ENCODE measurements around the gene C3orf33. TPM values are rescaled to one million over a fixed set of nuclear protein-coding genes. Genes with fewer than 3 reads are reported as not detected.

C3orf33 gene
- total RNA-seq, 1 experiment from 2014 or later: 4.7 TPM

DNA sequence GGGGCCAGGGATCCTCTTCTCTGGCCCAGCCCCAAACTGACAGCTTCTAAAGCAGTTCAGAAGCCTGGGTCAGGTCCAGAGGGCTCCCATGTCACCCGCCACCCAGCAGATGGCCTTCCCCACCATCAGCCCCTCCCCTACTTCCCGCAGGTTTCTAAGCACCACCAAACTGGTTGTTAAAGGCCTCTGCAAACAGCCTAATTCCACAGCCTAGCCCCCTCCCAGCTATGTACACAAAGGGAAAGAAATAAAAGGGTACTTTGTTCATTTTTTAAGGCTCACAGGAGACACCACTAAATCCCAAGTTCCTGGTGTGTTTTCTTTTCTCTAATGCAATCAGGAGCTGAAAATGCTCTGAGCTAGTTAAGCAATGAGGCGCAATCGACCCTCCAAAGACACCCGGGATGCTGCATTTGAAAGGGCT is 91.8 kb downstream of the C3orf33 start:
- H2AFZ ChIP-seq (ENCODE audit: low read depth, low read length, poor library complexity, severe bottlenecking): no peak overlapping the region
- RAD21 ChIA-PET (ENCODE audit: low non-redundant PET in 1 of 2, low total read pairs in 2 of 2, uncharacterized antibody in 2 of 2, unreplicated experiment in 2 of 2): no interaction called here
- H3K9me2 ChIP-seq (ENCODE audit: insufficient read depth): no peaks in the 10 kb centered on the region
- intact Hi-C loops (cut with micrococcal nuclease): no loop called here
- H3K36me3 ChIP-seq (ENCODE audit: control insufficient read depth in 1 of 2, insufficient read depth in 2 of 2, low read length in 2 of 2): no peaks in the 10 kb centered on the region
- TF ChIP-seq, protein P1, sequence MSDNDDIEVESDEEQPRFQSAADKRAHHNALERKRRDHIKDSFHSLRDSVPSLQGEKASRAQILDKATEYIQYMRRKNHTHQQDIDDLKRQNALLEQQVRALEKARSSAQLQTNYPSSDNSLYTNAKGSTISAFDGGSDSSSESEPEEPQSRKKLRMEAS (IDR thresholded peaks at IDR 0.05): no peak
- TF ChIP-seq, protein P2, sequence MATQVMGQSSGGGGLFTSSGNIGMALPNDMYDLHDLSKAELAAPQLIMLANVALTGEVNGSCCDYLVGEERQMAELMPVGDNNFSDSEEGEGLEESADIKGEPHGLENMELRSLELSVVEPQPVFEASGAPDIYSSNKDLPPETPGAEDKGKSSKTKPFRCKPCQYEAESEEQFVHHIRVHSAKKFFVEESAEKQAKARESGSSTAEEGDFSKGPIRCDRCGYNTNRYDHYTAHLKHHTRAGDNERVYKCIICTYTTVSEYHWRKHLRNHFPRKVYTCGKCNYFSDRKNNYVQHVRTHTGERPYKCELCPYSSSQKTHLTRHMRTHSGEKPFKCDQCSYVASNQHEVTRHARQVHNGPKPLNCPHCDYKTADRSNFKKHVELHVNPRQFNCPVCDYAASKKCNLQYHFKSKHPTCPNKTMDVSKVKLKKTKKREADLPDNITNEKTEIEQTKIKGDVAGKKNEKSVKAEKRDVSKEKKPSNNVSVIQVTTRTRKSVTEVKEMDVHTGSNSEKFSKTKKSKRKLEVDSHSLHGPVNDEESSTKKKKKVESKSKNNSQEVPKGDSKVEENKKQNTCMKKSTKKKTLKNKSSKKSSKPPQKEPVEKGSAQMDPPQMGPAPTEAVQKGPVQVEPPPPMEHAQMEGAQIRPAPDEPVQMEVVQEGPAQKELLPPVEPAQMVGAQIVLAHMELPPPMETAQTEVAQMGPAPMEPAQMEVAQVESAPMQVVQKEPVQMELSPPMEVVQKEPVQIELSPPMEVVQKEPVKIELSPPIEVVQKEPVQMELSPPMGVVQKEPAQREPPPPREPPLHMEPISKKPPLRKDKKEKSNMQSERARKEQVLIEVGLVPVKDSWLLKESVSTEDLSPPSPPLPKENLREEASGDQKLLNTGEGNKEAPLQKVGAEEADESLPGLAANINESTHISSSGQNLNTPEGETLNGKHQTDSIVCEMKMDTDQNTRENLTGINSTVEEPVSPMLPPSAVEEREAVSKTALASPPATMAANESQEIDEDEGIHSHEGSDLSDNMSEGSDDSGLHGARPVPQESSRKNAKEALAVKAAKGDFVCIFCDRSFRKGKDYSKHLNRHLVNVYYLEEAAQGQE (IDR thresholded peaks at IDR 0.05; ENCODE audit: low read depth): no peak
- H3K79me2 ChIP-seq (ENCODE audit: insufficient read depth, low read length): no peaks in the 10 kb centered on the region
- ATAC-seq: no peak; the same call in 1 of the 2 replicates
- no peak overlapping the region for H3K27ac ChIP-seq (ENCODE audit: low read depth, low read length)
- POLR2A ChIA-PET: no interaction called here
- H3K4me1 ChIP-seq (ENCODE audit: control insufficient read depth in 1 of 2, insufficient read depth in 2 of 2, low read length in 2 of 2): no peaks in the 10 kb centered on the region
- H3K4me2 ChIP-seq (ENCODE audit: low read length): no peak overlapping the region
- BruUV-seq (replicated peaks): no TSS peak
- no peak overlapping the region for H3K9ac ChIP-seq (ENCODE audit: low read length)
- no peaks in the 10 kb centered on the region for H4K20me1 ChIP-seq (ENCODE audit: insufficient read depth)
- H3K27me3 ChIP-seq (ENCODE audit: insufficient read depth, low read length): no peaks in the 10 kb centered on the region
- no peak overlapping the region for H3K4me3 ChIP-seq (replicated peaks in 1 of 2; ENCODE audit: low read depth in 1 of 2, low read length in 2 of 2)
- no peaks in the 10 kb centered on the region for H3K9me3 ChIP-seq (ENCODE audit: control insufficient read depth in 1 of 2, insufficient read depth in 1 of 2, low read depth in 1 of 2, low read length in 2 of 2)
- DNase-seq (ENCODE audit: low read depth, low spot score): no peak
- CTCF ChIA-PET: interaction anchor here (1.2 to 2.6 kb wide), 2 partner anchors 12 to 332 kb away, joined by 3 to 14 read pairs; no protein-coding TSS in a partner anchor

Other genes with a start within 250 kb of the C3orf33 start
- 3.8 TPM for gene PLCH1, start 61.2 kb downstream of the C3orf33 start, total RNA-seq (2021; ENCODE audit: unreplicated experiment)
- gene SLC33A1, start 48.1 kb upstream of the C3orf33 start, total RNA-seq (2021; ENCODE audit: unreplicated experiment): 23.3 TPM
- 119 TPM for gene GMPS, start 64.4 kb upstream of the C3orf33 start, total RNA-seq (2021; ENCODE audit: unreplicated experiment)

Measured in HCT116 (cell line).